ENCODE results near the gene TEC.

DNA sequence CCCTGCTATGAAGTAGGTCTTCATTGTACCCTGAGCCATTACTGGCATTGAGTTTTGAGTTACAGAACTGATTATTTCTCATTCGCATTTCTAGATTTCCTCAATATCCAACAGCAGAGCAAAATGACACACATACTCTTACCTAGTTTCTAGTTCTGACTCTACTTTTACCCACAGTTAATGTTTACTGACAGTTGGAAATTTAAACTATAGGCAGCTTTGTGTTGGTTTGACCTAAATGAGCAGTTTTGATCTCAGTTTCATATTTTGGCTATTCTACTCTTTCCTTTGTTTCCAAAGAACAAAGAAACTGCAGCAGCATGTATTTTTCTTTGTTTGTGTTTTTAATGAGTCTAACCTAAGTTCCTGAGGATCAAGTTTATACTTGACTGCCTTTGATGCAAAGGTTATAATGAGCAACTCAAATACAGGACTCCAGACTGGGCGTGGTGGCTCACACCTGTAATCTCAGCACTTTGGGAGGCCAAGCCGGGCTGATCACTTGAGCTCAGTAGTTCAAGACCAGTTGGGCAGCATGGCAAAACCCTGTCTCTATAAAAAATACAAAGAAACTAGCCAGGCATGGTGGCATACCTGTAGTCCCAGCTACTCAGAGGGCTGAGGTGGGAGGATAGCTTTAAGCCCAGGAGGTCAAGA is 166.0 kb downstream of the TEC start:
- TF ChIP-seq POLR2AphosphoS5 (IDR thresholded peaks at IDR 0.05; ENCODE audit: borderline replicate concordance, low read depth, low read length) (no peak), EZH2 (IDR thresholded peaks at IDR 0.05) (no peak)
